Fibroblast of skin of right quadriceps (primary cell): ENCODE data around the gene DDX10.
A peak's percentile ranks its signal among the peaks of the same experiment; 100 is the strongest.

ENCODE experiments used
- DNase-seq: peaks from one replicate; pipeline ENCODE4 v3.0.0-alpha.2; 2013

The DDX10 gene

DNA sequence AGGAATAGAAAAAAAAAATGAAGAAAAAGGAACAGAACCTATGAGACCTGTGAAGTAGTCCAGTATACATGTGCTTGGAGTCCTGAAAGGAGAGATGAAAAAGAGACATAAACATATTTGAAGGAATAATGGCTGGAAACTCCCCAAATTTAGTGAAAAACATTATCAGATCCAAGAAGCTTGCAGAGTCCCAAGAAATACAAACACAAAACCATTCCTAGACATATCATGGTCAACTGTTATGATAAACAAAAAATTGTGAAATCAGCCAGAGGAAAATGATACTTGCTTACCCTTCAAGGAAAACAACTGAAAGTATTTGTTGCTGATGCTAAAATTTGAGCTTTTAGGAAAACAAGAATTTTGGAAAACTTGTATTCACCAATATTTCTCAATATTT lies 250.1 kb downstream of the DDX10 start:
- DNase-seq: no peak

DNA sequence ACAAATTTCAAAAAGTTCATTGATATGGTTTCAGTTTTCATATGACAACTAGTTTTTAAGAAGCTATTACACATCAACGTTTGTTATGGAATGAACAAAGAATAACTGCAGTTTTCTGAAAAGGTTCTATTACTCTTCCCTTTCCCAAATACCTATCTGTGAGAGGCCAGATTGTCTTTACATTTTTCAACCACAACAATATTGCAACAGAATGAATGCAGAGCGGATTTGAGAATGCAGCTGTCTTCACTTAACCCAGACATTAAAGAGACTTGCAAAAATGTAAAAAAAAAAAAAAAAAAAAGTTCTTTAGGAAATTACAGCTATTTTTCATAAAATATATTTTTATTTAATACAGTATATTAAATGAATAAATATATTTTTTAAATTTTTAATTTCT lies 250.8 kb downstream of the DDX10 start:
- DNase-seq: peak; percentile 71

GRCh38 chr11:108916290-108916689 lies 251.4 kb downstream of the DDX10 start:
- DNase-seq: peak; percentile 56

DNA sequence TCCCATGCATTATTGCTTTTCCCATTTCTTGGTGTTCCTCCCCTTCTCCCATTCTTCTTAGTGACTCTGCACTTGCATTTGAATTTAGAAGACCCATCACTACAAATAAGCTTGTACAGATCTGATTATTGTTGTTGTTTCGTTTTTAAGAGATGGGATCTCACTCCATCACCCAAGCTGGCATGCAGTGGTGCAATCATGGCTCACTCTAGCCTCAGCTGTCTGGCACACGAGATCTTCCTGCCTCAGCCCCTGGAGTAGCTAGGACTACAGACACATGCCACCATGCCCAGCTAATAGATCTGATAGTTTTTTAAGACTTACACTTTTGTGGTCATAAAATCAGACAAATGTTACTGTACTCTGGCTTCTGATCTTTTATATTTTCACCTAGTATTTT lies 252.1 kb downstream of the DDX10 start:
- no peak for DNase-seq

DNA sequence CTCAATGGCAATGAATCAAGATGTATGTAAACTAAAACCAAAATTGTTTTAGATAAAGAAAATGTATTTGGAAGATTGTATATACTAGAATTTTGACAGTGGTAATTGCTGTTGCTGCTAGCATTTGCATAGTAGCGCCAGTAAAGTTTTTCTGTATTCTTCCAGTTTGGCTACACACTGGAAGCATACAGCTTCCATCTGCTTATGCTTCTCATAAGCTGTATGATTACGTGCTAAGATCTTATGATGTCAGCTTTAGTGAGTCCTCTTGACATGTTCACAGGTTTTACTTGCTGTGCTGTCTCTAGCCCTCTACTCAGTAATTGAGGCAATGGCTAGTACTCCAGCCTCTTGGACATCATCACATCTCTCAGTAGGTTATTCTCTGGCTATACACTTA lies 256.3 kb downstream of the DDX10 start:
- DNase-seq: no peak

DNA sequence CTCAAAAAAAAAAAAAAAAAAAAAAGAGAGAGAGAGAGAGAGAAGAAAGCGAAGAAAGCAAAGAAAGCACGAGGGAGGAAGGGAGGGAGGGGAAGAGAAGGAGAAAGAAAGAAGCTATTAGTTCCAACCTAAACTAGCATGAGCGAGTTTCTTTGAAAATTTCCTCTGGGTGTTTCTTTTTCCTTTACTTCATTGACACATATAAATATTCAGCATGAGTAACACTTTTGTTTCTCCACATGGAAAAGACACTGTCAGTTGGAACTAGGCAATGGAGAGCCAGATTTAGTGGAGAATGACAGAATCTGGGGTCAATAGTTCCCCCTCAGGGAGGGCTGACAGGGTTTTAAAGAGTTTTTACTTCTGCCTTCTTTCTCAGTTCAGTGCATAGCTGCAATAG lies 257.4 kb downstream of the DDX10 start:
- DNase-seq: no peak

DNA sequence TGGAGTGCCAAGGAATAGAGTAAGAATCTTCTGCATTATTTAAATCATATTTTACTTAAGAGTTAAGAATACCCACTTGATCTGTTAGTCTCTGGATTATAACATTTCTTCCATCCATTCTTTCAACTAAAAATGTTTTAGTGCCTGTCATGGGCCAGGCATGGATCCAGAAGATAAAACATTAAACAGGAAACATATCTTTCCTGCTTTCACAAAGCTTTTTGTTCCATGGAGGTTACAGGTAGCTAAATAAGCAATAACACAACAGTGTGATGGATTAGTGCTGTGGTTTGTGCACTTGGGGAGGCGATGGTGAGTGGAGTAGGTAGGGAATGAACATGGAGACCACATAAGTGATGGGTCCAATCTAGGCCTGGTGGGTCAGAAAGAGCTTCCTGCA lies 258.5 kb downstream of the DDX10 start:
- no peak for DNase-seq

- peak; percentile 78 for DNase-seq
Measured at GRCh38 chr11:108926171-108926840, 261.4 kb downstream of the DDX10 start.

GRCh38 chr11:108926841-108927577 lies 262.1 kb downstream of the DDX10 start:
- peak; percentile 56 for DNase-seq

DNA sequence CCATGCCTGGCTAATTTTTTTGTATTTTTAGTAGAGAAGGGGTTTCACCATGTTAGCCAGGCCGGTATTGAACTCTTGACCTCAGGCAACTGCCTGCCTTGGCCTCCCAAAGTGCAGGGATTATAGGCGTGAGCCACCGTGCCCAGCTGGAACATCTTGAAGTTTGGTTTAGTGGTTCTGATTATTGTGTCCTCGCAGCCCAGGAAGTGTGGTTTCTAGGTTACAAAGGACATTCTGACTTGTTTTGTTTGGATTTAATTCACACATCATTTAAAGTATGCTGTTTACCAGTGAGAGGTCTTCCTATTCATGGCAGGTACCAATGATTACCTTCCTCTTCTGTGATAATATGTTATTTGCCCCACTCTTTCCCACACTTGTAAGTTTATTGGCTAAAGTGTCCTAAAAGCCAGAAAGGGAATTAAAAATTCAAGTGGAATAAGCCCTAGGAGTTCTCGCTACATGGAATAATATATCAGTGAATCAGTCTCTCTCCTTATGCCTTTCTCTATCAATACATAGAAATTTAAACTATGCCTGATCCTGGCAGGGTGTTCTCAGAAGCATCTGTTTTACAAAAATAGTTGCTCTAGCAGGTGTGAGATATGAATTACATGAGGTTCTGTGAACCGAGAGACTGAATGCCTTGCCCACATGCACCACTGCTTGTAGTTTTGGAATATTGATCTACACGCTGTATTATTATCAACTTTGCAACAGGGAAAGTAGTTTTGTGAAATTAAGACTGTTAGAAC lies 263.1 kb downstream of the DDX10 start:
- DNase-seq: no peak

GRCh38 chr11:108929241-108929640 lies 264.4 kb downstream of the DDX10 start:
- peak; percentile 98 for DNase-seq

GRCh38 chr11:108931168-108931567 lies 266.3 kb downstream of the DDX10 start:
- peak; percentile 45 for DNase-seq

DNA sequence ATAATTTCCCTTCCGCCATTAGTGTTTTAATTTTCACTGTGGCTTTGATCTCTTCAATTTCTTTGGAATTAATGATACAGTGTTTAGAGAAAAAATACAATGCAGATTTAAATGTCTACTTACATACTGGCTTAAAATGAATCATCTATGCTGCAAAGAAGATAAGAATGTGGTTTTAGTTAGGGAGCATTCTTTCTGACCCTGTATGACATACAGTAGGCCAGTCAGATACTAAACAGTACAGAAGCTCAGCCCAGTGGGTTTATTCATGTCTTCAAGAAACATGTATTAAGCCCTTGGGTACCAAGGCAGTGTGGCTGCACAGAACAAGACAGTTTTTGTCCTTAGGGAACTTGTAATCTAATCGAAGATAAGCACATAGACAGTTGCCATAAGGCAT lies 268.8 kb downstream of the DDX10 start:
- peak; percentile 63 for DNase-seq

DNA sequence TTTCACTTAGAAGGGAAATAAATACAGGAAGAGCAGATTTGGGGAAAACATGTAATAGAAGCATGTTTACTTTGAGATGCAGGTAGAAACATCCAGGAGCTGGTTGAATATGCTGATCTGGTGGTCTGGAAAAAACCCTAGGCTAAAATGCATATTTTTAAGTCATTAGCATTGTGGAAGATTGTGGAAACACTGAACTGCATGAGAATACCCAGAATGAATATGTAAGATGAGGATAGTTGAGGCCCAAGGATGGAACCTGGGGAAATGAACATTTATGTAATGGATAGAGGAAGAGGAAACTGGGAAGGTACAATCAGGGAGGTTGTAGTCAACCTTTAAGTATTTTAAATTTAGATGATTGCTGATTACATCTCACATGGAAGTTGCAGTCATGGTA lies 269.4 kb downstream of the DDX10 start:
- no peak for DNase-seq

- DNase-seq: no peak
Measured at GRCh38 chr11:108934696-108935095, 269.8 kb downstream of the DDX10 start.

DNA sequence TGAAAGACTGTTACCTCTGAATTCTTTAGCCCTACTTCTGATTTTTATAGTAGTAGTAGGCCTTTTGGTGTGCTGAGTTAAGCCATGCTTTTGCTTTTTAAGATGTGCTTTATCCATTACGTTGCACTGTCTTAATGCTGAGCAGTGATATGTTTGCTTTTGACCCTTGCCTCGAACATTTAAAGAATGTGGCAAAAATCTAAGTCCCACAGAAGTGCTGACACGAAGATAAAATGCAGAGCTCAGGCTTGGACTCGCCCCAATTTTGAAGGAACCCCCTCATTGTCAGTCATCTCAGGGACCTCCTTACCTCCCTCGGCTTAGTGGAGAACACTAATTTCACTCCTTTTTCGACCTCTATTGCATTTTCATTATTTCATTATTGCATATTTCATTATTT lies 272.9 kb downstream of the DDX10 start:
- no peak for DNase-seq

GRCh38 chr11:108938604-108939003 lies 273.7 kb downstream of the DDX10 start:
- no peak for DNase-seq

DNA sequence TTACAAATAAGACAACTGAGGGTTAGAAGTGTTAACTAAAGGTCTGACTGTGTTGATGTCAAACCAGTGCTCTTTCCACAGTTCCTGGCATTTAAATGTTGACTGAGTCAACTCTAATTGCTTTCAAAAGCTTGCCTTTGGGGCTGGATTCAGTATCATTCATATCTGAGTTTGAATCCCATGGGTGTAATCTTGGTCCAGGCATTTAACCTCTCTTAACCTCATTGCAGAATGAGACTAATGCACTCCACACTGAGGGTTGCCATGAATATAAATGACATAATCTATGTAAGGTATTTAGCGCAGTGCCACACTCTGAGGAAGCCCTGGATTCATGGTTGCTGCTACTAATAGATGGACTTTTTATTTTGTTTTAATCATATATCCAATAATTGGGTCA lies 274.3 kb downstream of the DDX10 start:
- DNase-seq: no peak

DNA sequence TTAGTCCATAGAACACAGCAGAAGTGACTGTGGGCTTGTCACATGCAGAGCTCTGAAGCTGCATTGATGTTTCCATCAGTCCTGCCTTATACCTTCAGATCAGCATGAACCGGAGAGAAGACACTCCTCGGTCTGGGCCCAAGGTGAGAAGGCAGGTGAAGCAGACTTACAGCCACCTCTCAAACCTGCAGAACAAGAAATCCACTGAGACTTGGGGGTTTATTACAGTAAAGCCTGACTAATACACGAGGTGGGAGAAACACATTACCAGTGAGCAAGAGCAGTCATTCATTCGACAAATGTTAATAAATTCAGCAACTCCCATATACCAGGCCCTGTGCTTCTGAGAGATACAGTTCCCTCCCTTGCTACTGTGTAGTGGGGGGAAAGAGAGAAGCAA lies 279.0 kb downstream of the DDX10 start:
- DNase-seq: no peak

- no peak for DNase-seq
Measured at GRCh38 chr11:108944471-108945178, 279.8 kb downstream of the DDX10 start.

DNA sequence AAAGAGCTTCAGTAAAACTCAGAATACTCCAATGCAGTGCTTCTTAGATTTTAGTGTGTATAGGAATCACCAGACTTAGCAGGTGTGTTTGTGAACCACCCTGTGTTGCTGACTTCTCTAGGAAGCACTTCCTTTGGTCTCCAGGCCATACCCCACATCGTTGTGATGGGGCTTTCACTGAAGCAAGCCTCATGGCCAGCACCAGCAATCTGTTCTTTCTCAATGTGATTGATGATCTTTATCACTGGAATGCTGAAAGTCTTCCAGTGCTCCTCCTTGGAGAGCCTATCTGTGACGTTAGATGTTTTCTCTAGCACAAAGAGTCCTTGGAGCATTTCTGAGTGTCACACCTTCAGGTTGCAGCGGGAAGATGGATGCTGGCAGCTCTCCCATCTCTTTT lies 280.5 kb downstream of the DDX10 start:
- DNase-seq: no peak

DNA sequence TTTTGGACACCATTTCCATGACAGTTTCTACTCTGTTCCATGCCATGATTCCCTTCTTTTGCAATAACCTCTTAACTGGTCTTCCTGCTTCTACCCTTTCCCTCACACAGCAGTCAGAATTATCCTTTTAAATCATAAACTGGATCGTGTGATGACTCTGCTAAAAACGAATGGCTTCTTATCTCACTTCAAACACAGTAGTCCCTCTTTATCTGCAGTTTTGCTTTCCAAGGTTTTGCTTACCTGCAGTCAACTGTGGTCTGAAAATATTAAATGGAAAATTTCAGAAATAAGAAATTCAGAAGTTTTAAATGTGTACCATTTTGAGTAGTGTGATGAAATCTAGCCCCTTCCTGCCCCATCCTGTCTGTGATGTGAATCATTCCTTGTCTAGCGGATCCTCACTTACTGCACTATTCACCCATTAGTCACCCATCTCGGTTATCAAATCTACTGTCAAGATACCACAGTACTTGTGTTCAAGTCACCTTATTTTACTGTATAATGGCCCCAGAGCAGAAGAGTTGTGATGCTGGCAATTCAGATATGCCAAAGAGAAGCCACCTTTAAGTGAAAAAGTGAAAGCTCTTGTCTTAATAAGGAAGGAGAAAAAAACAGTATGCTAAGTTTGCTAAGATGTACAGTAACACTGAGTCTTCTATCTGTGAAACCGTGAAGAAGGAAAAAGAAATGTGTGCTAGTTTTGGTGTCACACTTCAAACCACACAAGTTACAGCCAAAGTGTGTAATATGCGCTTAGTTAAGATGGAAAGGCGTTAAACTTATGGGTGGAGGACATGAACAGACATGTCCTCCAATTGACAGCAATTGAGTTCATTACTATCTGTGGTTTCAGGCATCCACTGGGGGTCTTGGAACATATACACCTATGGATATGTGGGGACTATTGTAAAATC lies 283.0 kb downstream of the DDX10 start:
- peak; percentile 53 for DNase-seq
